Left ventricle myocardium inferior (tissue), 1 donor: ENCODE results near the gene HSPB9. TPM values are rescaled to one million over a fixed set of nuclear protein-coding genes. Genes with fewer than 3 reads are reported as not detected.
A peak's percentile ranks its signal among the peaks of the same experiment; 100 is the strongest.

Source experiments
- DNase-seq: peaks from one replicate; pipeline ENCODE4 v3.0.0-alpha.2; 2020
- H3K27ac ChIP-seq: fragments of 200-600 bp; replicated peaks from 2 replicates; pipeline ENCODE4 v1.8.0; 2021
- H3K27me3 ChIP-seq: fragments of 200-600 bp; 2 replicates; pipeline ENCODE4 v1.8.0; 2021; ENCODE audit warnings: low read depth
- H3K36me3 ChIP-seq: fragments of 200-600 bp; 2 replicates; pipeline ENCODE4 v1.8.0; 2021
- H3K4me1 ChIP-seq: fragments of 200-600 bp; 2 replicates; pipeline ENCODE4 v1.8.0; 2021
- H3K4me3 ChIP-seq: fragments of 200-600 bp; 2 replicates; pipeline ENCODE4 v1.8.0; 2021; ENCODE audit warnings: mild to moderate bottlenecking, moderate library complexity
- H3K9me3 ChIP-seq: fragments of 200-600 bp; replicated peaks from 2 replicates; pipeline ENCODE4 v1.8.0; 2021
- CTCF ChIP-seq: fragments of 200-600 bp; IDR thresholded peaks from 2 replicates; pipeline ENCODE4 v1.8.0; 2021; ENCODE audit warnings: antibody characterized with exemption, mild to moderate bottlenecking, borderline replicate concordance
- intact Hi-C: fragments of 100-400 bp; cut with micrococcal nuclease; formaldehyde crosslinking; loops from one replicate; pipeline ENCODE4 v1.11.0; 2022
- total RNA-seq: library from RNA; stranded (reverse); fragmentation: NEBNext Ultra II Directional; extraction: Animal tissue kit (Norgen Biotek cat#: 25700); gene quantifications from one replicate; pipeline ENCODE4 v1.2.1, GENCODE V29; 2021
- donor health status: DM: no; HTN: yes; CAD: no; lungs with severe emphysema.

HSPB9 gene
- total RNA-seq, 1 donor from 2014 or later, result not detected

- no peak for TF ChIP-seq CTCF
- Histone ChIP-seq H3K9me3 (no peaks in the 10 kb centered on the region), H3K36me3 (peaks cover 43% of the 10 kb centered on the region), H3K27me3 (no peaks in the 10 kb centered on the region), H3K27ac (peak overlapping the region; percentile 90), H3K4me3 (no peak overlapping the region), H3K4me1 (peaks cover 37% of the 10 kb centered on the region)
- no peak for DNase-seq
- intact Hi-C loops, result no loop called here
These were observed 9.1 kb upstream of the HSPB9 start for GRCh38 chr17:42113293-42114069.

- Histone ChIP-seq H3K27ac (no peak overlapping the region), H3K36me3 (peaks cover 43% of the 10 kb centered on the region), H3K27me3 (no peaks in the 10 kb centered on the region)
These were observed 8.5 kb upstream of the HSPB9 start for GRCh38 chr17:42114118-42114517.

GRCh38 chr17:42116705-42117396 is 5.8 kb upstream of the HSPB9 start:
- H3K9me3 ChIP-seq, result no peaks in the 10 kb centered on the region
- H3K27ac ChIP-seq, result no peak overlapping the region
- peaks cover 43% of the 10 kb centered on the region for H3K36me3 ChIP-seq
- intact Hi-C loops, result loop anchor here (5.0 kb wide), 2 partner anchors 95 to 155 kb away; partner anchors contain the start of gene NKIRAS2
- H3K27me3 ChIP-seq, result no peaks in the 10 kb centered on the region
- peaks cover 48% of the 10 kb centered on the region for H3K4me1 ChIP-seq
- peak; percentile 87 for TF ChIP-seq CTCF
- no peak overlapping the region for H3K4me3 ChIP-seq
- DNase-seq, result peak; percentile 80

More at GRCh38 chr17:42114118-42114517, 8.5 kb upstream of the HSPB9 start:
- H3K4me3 ChIP-seq, result no peak overlapping the region
- no peak for TF ChIP-seq CTCF
- H3K9me3 ChIP-seq, result no peaks in the 10 kb centered on the region
- DNase-seq, result no peak
- intact Hi-C loops, result no loop called here
- H3K4me1 ChIP-seq, result peaks cover 37% of the 10 kb centered on the region

GRCh38 chr17:42117397-42118125 is 5.0 kb upstream of the HSPB9 start:
- no peak for TF ChIP-seq CTCF
- intact Hi-C loops, result loop anchor here (5.0 kb wide), 2 partner anchors 95 to 155 kb away; partner anchors contain the start of gene NKIRAS2
- Histone ChIP-seq H3K4me3 (no peak overlapping the region), H3K9me3 (no peaks in the 10 kb centered on the region), H3K4me1 (peaks cover 49% of the 10 kb centered on the region), H3K27me3 (no peaks in the 10 kb centered on the region), H3K27ac (no peak overlapping the region), H3K36me3 (peaks cover 43% of the 10 kb centered on the region)
- no peak for DNase-seq

- intact Hi-C loops, result loop anchor here (5.0 kb wide), 2 partner anchors 96 to 156 kb away; partner anchors contain the start of gene NKIRAS2
- no peak overlapping the region for H3K4me3 ChIP-seq
- no peak for DNase-seq
- TF ChIP-seq CTCF, result no peak
- no peaks in the 10 kb centered on the region for H3K9me3 ChIP-seq
- H3K27ac ChIP-seq, result no peak overlapping the region
- H3K27me3 ChIP-seq, result no peaks in the 10 kb centered on the region
- peaks cover 43% of the 10 kb centered on the region for H3K36me3 ChIP-seq
- H3K4me1 ChIP-seq, result peaks cover 45% of the 10 kb centered on the region
These were observed 4.5 kb upstream of the HSPB9 start for GRCh38 chr17:42118126-42118510.
